PC-3 (cell line): ENCODE data around the gene DBT.

Source experiments
- CTCF ChIP-seq: fragments of 300-600 bp; sonication (generic); conservative IDR thresholded peaks from 2 replicates; pipeline ENCODE4 v1.5.1; 2017; ENCODE audit warnings: antibody characterized with exemption, low read depth, mild to moderate bottlenecking, low read length
- EZH2phosphoT487 ChIP-seq: fragments of 300-600 bp; sonication (generic); IDR thresholded peaks from 2 replicates; pipeline ENCODE4 v1.6.1; 2018; ENCODE audit warnings: mild to moderate bottlenecking, antibody characterized with exemption, low read length, borderline replicate concordance

DNA sequence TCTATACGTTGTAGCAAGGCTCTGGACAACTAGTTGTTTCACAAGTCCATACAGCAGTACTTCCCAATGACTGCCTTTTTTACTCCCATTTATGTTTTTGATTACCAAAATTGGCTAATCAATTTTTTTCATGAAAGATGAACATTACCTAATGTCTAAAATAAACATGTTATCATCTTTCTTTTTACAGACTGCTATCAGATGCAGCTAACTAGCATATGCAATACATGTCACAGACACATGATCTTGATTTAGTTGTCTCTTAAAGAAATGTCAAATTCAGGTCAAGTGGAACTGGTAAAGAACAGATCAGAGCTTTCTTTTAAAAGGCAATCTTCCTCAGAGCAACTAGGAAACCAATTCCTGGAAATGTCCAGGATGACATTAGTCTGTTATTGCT lies 630 bp upstream of the DBT start:
- TF ChIP-seq CTCF (no peak), EZH2phosphoT487 (no peak)
